Ishikawa (cell line): ENCODE measurements around the gene TBATA.

Experiments
- CEBPB ChIP-seq: IDR thresholded peaks from 2 replicates; pipeline ENCODE4 v1.6.1; 2012
- CREB1 ChIP-seq: IDR thresholded peaks from 2 replicates; pipeline ENCODE4 v1.6.1; 2012; ENCODE audit warnings: low read depth
- EGR1 ChIP-seq: IDR thresholded peaks from 2 replicates; pipeline ENCODE4 v1.6.1; 2012
- EP300 ChIP-seq: IDR thresholded peaks from 2 replicates; pipeline ENCODE4 v1.6.1; 2012; ENCODE audit warnings: borderline replicate concordance
- FOXM1 ChIP-seq: IDR thresholded peaks from 2 replicates; pipeline ENCODE4 v1.6.1; 2012; ENCODE audit warnings: low read depth, borderline replicate concordance
- MAX ChIP-seq: IDR thresholded peaks from 2 replicates; pipeline ENCODE4 v1.6.1; 2012
- NFIC ChIP-seq: IDR thresholded peaks from 2 replicates; pipeline ENCODE4 v1.6.1; 2012
- RAD21 ChIP-seq: IDR thresholded peaks from 2 replicates; pipeline ENCODE4 v1.6.1; 2012; ENCODE audit warnings: low read depth
- TAF1 ChIP-seq: IDR thresholded peaks from 2 replicates; pipeline ENCODE4 v1.6.1; 2012; ENCODE audit warnings: low read depth, mild to moderate bottlenecking
- TCF12 ChIP-seq: IDR thresholded peaks from 2 replicates; pipeline ENCODE4 v1.6.1; 2012; ENCODE audit warnings: low read depth
- TEAD4 ChIP-seq: IDR thresholded peaks from 2 replicates; pipeline ENCODE4 v1.6.1; 2012
- USF1 ChIP-seq: IDR thresholded peaks from 2 replicates; pipeline ENCODE4 v1.6.1; 2012
- YY1 ChIP-seq: IDR thresholded peaks from 2 replicates; pipeline ENCODE4 v1.6.1; 2012; ENCODE audit warnings: low read depth
- ZBTB7A ChIP-seq: IDR thresholded peaks from 2 replicates; pipeline ENCODE4 v1.6.1; 2012; ENCODE audit warnings: low read depth
- TF ChIP-seq, protein P1 (sequence below): IDR thresholded peaks from 2 replicates; pipeline ENCODE4 v1.6.1; 2012; ENCODE audit warnings: low read depth, mild to moderate bottlenecking

Gene TBATA

GRCh38 chr10:70747192-70747965 lies 37.8 kb downstream of the TBATA start:
- TF ChIP-seq TCF12 = no peak
- no peak for TF ChIP-seq ZBTB7A
- no peak for TF ChIP-seq EGR1
- TF ChIP-seq EP300 = no peak
- no peak for TF ChIP-seq USF1
- TF ChIP-seq NFIC = no peak
- TF ChIP-seq, protein P1, sequence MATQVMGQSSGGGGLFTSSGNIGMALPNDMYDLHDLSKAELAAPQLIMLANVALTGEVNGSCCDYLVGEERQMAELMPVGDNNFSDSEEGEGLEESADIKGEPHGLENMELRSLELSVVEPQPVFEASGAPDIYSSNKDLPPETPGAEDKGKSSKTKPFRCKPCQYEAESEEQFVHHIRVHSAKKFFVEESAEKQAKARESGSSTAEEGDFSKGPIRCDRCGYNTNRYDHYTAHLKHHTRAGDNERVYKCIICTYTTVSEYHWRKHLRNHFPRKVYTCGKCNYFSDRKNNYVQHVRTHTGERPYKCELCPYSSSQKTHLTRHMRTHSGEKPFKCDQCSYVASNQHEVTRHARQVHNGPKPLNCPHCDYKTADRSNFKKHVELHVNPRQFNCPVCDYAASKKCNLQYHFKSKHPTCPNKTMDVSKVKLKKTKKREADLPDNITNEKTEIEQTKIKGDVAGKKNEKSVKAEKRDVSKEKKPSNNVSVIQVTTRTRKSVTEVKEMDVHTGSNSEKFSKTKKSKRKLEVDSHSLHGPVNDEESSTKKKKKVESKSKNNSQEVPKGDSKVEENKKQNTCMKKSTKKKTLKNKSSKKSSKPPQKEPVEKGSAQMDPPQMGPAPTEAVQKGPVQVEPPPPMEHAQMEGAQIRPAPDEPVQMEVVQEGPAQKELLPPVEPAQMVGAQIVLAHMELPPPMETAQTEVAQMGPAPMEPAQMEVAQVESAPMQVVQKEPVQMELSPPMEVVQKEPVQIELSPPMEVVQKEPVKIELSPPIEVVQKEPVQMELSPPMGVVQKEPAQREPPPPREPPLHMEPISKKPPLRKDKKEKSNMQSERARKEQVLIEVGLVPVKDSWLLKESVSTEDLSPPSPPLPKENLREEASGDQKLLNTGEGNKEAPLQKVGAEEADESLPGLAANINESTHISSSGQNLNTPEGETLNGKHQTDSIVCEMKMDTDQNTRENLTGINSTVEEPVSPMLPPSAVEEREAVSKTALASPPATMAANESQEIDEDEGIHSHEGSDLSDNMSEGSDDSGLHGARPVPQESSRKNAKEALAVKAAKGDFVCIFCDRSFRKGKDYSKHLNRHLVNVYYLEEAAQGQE = no peak
- TF ChIP-seq CEBPB = no peak
- no peak for TF ChIP-seq TEAD4
- TF ChIP-seq CREB1 = no peak
- no peak for TF ChIP-seq RAD21
- TF ChIP-seq YY1 = no peak
- no peak for TF ChIP-seq TAF1
- no peak for TF ChIP-seq FOXM1
- no peak for TF ChIP-seq MAX

GRCh38 chr10:70745555-70745954 lies 39.6 kb downstream of the TBATA start:
- TF ChIP-seq CEBPB (no peak), TCF12 (no peak), USF1 (no peak), EGR1 (no peak), YY1 (no peak), ZBTB7A (no peak), MAX (no peak), RAD21 (no peak), FOXM1 (no peak), CREB1 (no peak), NFIC (no peak)
- TF ChIP-seq, protein P1 = no peak

DNA sequence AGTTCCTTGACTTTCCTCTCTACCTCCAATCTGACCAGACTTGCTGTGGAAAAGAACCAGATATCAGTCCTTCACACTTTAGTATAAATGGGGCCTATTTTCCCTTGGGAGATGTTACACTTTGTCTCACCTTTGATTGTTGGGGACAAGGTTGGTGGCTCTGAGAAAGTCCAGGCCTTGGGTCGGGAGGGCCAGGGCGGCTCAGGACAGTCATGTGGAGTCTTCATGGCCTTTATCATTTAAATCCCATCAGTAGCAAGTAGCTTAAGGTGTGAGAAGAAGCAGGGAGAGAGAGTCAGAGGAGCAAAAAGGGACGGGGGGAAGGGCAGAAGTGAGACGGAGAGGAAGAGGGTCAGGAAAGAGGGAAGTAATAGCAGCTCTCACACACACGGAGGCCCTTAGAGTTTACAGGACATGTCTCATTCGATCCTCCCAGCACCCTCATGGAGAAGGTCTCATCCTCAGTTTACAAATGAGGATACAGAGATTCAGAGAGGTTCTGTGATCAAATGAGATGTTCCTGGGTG lies 40.5 kb downstream of the TBATA start:
- no peak for TF ChIP-seq TCF12
- no peak for TF ChIP-seq CEBPB
- TF ChIP-seq EGR1 = no peak
- TF ChIP-seq YY1 = no peak
- no peak for TF ChIP-seq TEAD4
- no peak for TF ChIP-seq RAD21

GRCh38 chr10:70743879-70744278 lies 41.3 kb downstream of the TBATA start:
- TF ChIP-seq CEBPB = no peak
- TF ChIP-seq, protein P1 = no peak

DNA sequence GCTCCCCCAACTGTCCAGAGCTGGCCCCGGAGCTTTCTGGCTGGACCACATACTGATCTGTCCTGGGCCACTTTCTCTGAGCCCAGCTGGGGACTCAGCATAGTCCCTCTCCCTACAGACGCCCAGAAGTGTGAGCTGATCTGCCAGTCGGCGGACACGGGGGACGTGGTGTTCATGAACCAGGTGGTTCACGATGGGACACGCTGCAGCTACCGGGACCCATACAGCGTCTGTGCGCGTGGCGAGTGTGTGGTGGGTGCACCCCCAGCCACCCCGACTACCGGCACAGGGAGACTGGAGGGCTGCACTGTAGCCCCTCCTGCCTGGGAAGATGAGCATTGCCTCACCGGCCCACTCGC lies 41.8 kb downstream of the TBATA start:
- no peak for TF ChIP-seq ZBTB7A
- TF ChIP-seq TAF1 = no peak
- TF ChIP-seq, protein P1 = no peak
- no peak for TF ChIP-seq TEAD4
- no peak for TF ChIP-seq RAD21
- TF ChIP-seq CEBPB = no peak
- no peak for TF ChIP-seq EP300
- TF ChIP-seq TCF12 = no peak
